Nephron progenitor cell (in vitro differentiated cells): ENCODE measurements around the gene EFNA2.

Experiments
- DNase-seq: peaks from one replicate; pipeline ENCODE4 v3.0.0; 2021
- H3K27ac Mint-ChIP-seq: 2 replicates; pipeline ENCODE4 v1.8.0; 2021; ENCODE audit warnings: mild to moderate bottlenecking, moderate library complexity, mixed read lengths
- H3K27me3 Mint-ChIP-seq: 2 replicates; pipeline ENCODE4 v1.8.0; 2021; ENCODE audit warnings: mild to moderate bottlenecking, low read depth, mixed read lengths; ENCODE audit not compliant: poor library complexity
- H3K36me3 Mint-ChIP-seq: 2 replicates; pipeline ENCODE4 v1.8.0; 2021; ENCODE audit warnings: low read depth, mixed read lengths
- H3K4me1 Mint-ChIP-seq: 2 replicates; pipeline ENCODE4 v1.8.0; 2021; ENCODE audit warnings: mixed read lengths
- H3K4me3 Mint-ChIP-seq: 2 replicates; pipeline ENCODE4 v1.8.0; 2021; ENCODE audit warnings: mild to moderate bottlenecking, moderate library complexity, mixed read lengths
- H3K9me3 Mint-ChIP-seq: 2 replicates; pipeline ENCODE4 v1.8.0; 2021; ENCODE audit warnings: mild to moderate bottlenecking, moderate library complexity, mixed read lengths
- TF ChIP-seq, protein P1 (sequence below): fragments of 200-600 bp; sonication (generic); IDR thresholded peaks from 2 replicates; pipeline ENCODE4 v1.5.0; 2021; ENCODE audit warnings: antibody characterized with exemption

The EFNA2 gene

GRCh38 chr19:1285737-1286360 is at the start of gene EFNA2:
TSS of gene EFNA2 (plus strand) at chr19:1285873. CDS start at chr19:1286169, 296 bp downstream.
- Mint-ChIP-seq H3K36me3 (no peaks in the 10 kb centered on the region), H3K4me1 (peaks cover 11% of the 10 kb centered on the region), H3K27me3 (peaks cover 18% of the 10 kb centered on the region), H3K9me3 (no peaks in the 10 kb centered on the region), H3K27ac (no peak within 1 kb of the TSS), H3K4me3 (peak within 1 kb of the TSS; percentile 86)
- TF ChIP-seq, protein P1, sequence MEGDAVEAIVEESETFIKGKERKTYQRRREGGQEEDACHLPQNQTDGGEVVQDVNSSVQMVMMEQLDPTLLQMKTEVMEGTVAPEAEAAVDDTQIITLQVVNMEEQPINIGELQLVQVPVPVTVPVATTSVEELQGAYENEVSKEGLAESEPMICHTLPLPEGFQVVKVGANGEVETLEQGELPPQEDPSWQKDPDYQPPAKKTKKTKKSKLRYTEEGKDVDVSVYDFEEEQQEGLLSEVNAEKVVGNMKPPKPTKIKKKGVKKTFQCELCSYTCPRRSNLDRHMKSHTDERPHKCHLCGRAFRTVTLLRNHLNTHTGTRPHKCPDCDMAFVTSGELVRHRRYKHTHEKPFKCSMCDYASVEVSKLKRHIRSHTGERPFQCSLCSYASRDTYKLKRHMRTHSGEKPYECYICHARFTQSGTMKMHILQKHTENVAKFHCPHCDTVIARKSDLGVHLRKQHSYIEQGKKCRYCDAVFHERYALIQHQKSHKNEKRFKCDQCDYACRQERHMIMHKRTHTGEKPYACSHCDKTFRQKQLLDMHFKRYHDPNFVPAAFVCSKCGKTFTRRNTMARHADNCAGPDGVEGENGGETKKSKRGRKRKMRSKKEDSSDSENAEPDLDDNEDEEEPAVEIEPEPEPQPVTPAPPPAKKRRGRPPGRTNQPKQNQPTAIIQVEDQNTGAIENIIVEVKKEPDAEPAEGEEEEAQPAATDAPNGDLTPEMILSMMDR: no peak
- peak; percentile 54 for DNase-seq

GRCh38 chr19:1236576-1236975 is 49.1 kb upstream of the EFNA2 start:
- Mint-ChIP-seq H3K4me1 (peaks cover 30% of the 10 kb centered on the region), H3K36me3 (no peaks in the 10 kb centered on the region), H3K27me3 (no peaks in the 10 kb centered on the region), H3K9me3 (no peaks in the 10 kb centered on the region), H3K27ac (no peak overlapping the region), H3K4me3 (peak overlapping the region; percentile 62)
- TF ChIP-seq, protein P1: no peak
- peak; percentile 54 for DNase-seq

- peak; percentile 45 for DNase-seq
- peak overlapping the region; percentile 75 for H3K4me3 Mint-ChIP-seq
- H3K36me3 Mint-ChIP-seq: no peaks in the 10 kb centered on the region
- H3K27me3 Mint-ChIP-seq: no peaks in the 10 kb centered on the region
- H3K4me1 Mint-ChIP-seq: peaks cover 26% of the 10 kb centered on the region
- no peak overlapping the region for H3K27ac Mint-ChIP-seq
- no peaks in the 10 kb centered on the region for H3K9me3 Mint-ChIP-seq
- TF ChIP-seq, protein P1: no peak
Measured at GRCh38 chr19:1237027-1237659, 48.5 kb upstream of the EFNA2 start.

DNA sequence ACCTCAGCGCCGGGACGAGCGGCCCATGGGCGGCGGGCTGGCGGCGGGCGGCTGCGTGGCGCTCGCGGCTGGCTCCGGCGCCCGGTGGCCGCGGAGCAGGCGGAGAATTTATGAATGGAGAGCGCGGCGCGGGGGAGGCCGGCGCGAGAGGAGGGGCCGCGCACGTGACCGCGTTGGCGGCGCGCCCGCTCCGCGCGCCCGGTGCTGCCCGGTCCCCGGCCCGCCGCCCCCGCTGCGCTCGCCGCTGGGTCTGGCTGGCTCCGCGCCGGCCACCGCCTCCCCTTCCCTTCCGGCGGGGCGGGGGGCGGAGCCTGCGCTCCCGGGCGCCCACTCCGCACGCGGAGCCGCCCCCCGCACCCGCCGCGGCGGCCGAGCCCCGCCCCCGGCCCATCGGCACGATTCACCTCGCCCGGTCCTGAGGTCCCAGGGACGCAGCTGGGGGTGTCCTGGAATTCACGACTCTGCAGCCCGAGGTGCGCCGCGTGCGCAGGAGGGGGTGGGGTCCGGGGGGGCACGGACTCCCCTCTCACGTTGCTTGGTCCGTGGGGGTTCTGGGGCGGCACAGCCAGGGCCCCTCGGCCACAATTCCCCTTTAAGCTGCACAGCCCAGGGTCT is 47.8 kb upstream of the EFNA2 start, which contains the start of gene CBARP:
TSS of gene CBARP (minus strand) at position 252 of the 615 bp plus-strand sequence. CDS start 1,905 bp downstream, outside the sequence.
- TF ChIP-seq, protein P1: no peak
- Mint-ChIP-seq H3K9me3 (no peaks in the 10 kb centered on the region), H3K27me3 (no peaks in the 10 kb centered on the region), H3K27ac (peak within 1 kb of the TSS; percentile 90), H3K36me3 (no peaks in the 10 kb centered on the region), H3K4me1 (peaks cover 21% of the 10 kb centered on the region), H3K4me3 (peak within 1 kb of the TSS; percentile 82)
- DNase-seq: peak; percentile 80

DNA sequence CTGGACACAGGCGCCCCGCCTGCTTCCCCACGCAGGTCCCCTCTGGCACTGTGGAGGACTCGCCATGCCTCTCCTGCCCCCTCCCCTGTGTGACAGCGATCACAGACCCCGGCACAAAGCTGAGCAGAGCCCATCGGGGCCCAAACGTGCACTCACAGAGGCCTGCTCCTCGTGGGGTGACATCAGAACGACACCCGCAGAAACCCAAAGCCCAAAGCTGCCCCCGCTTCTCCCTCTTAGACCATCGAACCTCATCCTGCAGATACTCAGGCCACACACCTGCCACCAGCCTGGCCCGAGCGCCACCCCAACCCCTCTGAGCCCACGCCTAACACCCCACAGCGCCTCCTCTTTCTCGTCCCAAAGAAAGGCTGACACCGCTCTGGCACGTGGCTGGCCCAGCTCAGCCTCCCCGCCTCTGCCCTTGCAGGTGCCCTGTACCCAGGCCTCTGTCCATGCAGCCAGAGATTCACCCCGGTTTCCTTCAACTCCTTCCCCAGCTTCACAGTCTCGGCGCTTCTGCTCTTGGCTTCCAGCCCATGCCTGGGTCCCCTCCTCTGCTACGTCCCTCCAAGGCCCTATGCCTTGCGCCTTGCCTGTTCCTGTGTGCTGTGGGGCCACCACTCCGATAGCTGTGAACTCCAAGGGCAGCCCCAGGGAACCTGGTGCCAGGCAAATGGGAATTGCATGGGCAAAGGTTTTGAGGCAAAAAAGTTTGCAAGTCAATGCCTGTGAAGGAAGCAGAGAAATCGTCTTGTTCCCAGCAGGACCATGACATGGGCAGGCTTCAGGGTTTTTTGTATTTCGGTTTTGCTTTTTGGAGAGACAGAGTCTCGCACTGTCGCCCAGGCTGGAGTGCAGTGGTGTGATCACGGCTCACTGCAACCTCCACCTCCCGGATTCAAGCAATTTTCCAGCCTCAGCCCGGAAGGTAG is 47.0 kb upstream of the EFNA2 start:
- TF ChIP-seq, protein P1: no peak
- no peaks in the 10 kb centered on the region for H3K9me3 Mint-ChIP-seq
- no peaks in the 10 kb centered on the region for H3K36me3 Mint-ChIP-seq
- peak overlapping the region; percentile 90 for H3K27ac Mint-ChIP-seq
- H3K4me3 Mint-ChIP-seq: peak overlapping the region; percentile 82
- H3K4me1 Mint-ChIP-seq: peaks cover 28% of the 10 kb centered on the region
- no peaks in the 10 kb centered on the region for H3K27me3 Mint-ChIP-seq
- DNase-seq: no peak
